Left ventricle myocardium inferior (tissue), 1 donor: ENCODE data around the gene ERC1. TPM values are rescaled to one million over a fixed set of nuclear protein-coding genes. Genes with fewer than 3 reads are reported as not detected.

Experiments used
- DNase-seq: peaks from one replicate; pipeline ENCODE4 v3.0.0-alpha.2; 2020
- H3K27ac ChIP-seq: fragments of 200-600 bp; replicated peaks from 2 replicates; pipeline ENCODE4 v1.8.0; 2021
- H3K27me3 ChIP-seq: fragments of 200-600 bp; 2 replicates; pipeline ENCODE4 v1.8.0; 2021; ENCODE audit warnings: low read depth
- H3K36me3 ChIP-seq: fragments of 200-600 bp; 2 replicates; pipeline ENCODE4 v1.8.0; 2021
- H3K4me1 ChIP-seq: fragments of 200-600 bp; 2 replicates; pipeline ENCODE4 v1.8.0; 2021
- H3K4me3 ChIP-seq: fragments of 200-600 bp; 2 replicates; pipeline ENCODE4 v1.8.0; 2021; ENCODE audit warnings: mild to moderate bottlenecking, moderate library complexity
- H3K9me3 ChIP-seq: fragments of 200-600 bp; replicated peaks from 2 replicates; pipeline ENCODE4 v1.8.0; 2021
- CTCF ChIP-seq: fragments of 200-600 bp; IDR thresholded peaks from 2 replicates; pipeline ENCODE4 v1.8.0; 2021; ENCODE audit warnings: antibody characterized with exemption, mild to moderate bottlenecking, borderline replicate concordance
- intact Hi-C: fragments of 100-400 bp; cut with micrococcal nuclease; formaldehyde crosslinking; loops from one replicate; pipeline ENCODE4 v1.11.0; 2022
- total RNA-seq: library from RNA; stranded (reverse); fragmentation: NEBNext Ultra II Directional; extraction: Animal tissue kit (Norgen Biotek cat#: 25700); gene quantifications from one replicate; pipeline ENCODE4 v1.2.1, GENCODE V29; 2021
- donor health status: DM: no; HTN: yes; CAD: no; lungs with severe emphysema.

Gene ERC1
- total RNA-seq, 1 donor from 2014 or later: 50.8 TPM

GRCh38 chr12:979349-979748, 11.7 kb upstream of the ERC1 start:
- no peak for DNase-seq
- Histone ChIP-seq H3K9me3 (no peaks in the 10 kb centered on the region), H3K36me3 (no peaks in the 10 kb centered on the region), H3K4me1 (no peaks in the 10 kb centered on the region), H3K4me3 (no peak overlapping the region), H3K27ac (no peak overlapping the region), H3K27me3 (no peaks in the 10 kb centered on the region)
- intact Hi-C loops: no loop called here
- no peak for TF ChIP-seq CTCF

DNA sequence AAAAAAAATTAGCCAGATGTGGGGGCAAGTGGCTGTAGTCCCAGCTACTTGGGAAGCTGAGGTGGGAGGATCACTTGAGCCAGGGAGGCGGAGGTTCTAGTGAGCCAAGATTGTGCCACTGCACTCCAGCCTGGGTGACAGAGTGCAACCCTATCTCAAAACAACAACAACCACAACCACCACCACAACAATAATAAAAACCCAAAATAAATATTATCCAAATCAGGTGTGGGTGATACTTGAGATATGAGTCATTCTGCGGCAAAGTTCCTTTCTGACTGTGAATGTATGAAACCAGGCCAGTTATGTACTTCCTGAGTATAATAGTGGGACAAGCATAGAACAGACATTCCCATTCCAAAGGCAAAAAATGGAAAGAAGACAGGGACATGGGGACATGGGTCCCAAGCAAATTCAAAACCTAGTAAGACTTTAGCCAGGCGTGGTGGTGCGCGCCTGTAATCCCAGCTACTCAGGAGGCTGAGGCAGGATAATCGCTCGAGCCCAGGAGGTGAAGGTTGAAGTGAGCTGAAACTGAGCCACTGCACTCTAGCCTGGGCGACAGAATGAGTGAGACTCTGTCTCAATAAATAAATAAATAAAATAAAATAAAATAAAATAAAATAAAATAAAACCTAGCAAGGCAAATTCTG, 9.7 kb upstream of the ERC1 start:
- no peak overlapping the region for H3K4me3 ChIP-seq
- no peak for DNase-seq
- no peaks in the 10 kb centered on the region for H3K36me3 ChIP-seq
- no peaks in the 10 kb centered on the region for H3K4me1 ChIP-seq
- no peak for TF ChIP-seq CTCF
- H3K27me3 ChIP-seq: no peaks in the 10 kb centered on the region
- intact Hi-C loops: no loop called here
- H3K9me3 ChIP-seq: no peaks in the 10 kb centered on the region
- H3K27ac ChIP-seq: no peak overlapping the region

DNA sequence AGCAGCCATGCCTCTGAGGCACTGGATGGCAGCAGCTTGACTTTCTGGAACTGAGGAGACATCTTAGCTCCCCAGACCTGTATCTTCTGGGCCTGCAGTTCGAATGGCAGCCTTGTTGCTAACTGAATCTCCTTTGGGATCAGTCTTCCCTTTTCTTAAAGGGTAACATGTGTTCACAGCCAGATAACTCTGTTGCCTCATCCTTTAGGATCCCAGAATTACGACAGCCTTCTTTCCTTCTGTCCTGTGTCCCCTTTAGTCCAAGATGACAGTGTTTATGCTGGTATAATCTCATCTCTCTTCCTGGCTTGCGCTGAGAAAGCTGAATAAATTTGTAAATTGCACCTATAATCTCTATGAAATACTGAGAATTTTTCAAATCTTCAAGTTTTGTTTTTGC, 9.1 kb upstream of the ERC1 start:
- no peak overlapping the region for H3K27ac ChIP-seq
- TF ChIP-seq CTCF: no peak
- H3K4me1 ChIP-seq: no peaks in the 10 kb centered on the region
- intact Hi-C loops: no loop called here
- DNase-seq: no peak
- no peaks in the 10 kb centered on the region for H3K27me3 ChIP-seq
- H3K9me3 ChIP-seq: no peaks in the 10 kb centered on the region
- no peak overlapping the region for H3K4me3 ChIP-seq
- H3K36me3 ChIP-seq: no peaks in the 10 kb centered on the region

DNA sequence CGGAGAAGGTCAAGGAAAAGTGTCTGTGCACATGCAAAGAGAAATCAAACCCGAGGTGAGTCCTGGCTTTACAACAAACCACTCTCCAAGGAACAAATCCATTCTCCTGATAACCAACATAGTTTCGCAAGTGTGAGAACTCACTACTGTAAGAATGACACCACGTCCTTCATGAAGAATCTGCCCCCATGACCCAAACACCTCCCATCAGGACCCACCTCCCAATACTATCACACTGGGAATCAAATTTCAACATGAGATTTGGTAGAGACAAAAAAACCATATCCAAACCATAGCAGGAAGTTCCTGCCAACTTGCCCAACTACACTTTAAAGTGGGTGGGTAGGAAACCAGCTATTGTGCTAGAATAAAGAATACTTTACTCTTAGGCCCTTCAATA, 2.4 kb upstream of the ERC1 start:
- TF ChIP-seq CTCF: no peak
- peak overlapping the region; percentile 100 for H3K27ac ChIP-seq

GRCh38 chr12:989051-989450, 2.0 kb upstream of the ERC1 start:
- H3K27me3 ChIP-seq: no peaks in the 10 kb centered on the region
- no peaks in the 10 kb centered on the region for H3K36me3 ChIP-seq
- intact Hi-C loops: no loop called here
- peak overlapping the region; percentile 84 for H3K4me3 ChIP-seq
- DNase-seq: no peak
- H3K4me1 ChIP-seq: peaks cover 57% of the 10 kb centered on the region
- no peak for TF ChIP-seq CTCF
- H3K27ac ChIP-seq: peak overlapping the region; percentile 100
- H3K9me3 ChIP-seq: no peaks in the 10 kb centered on the region

More for the DNA sequence above, 2.4 kb upstream of the ERC1 start:
- intact Hi-C loops: no loop called here
- Histone ChIP-seq H3K4me1 (peaks cover 56% of the 10 kb centered on the region), H3K36me3 (no peaks in the 10 kb centered on the region), H3K4me3 (peak overlapping the region; percentile 84), H3K9me3 (no peaks in the 10 kb centered on the region), H3K27me3 (no peaks in the 10 kb centered on the region)
- DNase-seq: no peak
